IMR-90 (cell line): Measurements from ENCODE around the gene LZTS3. TPM values are rescaled to one million over a fixed set of nuclear protein-coding genes. Genes with fewer than 3 reads are reported as not detected.

ENCODE experiments used
- ATAC-seq: fragments of 200-7000 bp; cut with Tn5 transposase; 2 replicates; pipeline ENCODE4 v1.9.1; 2020; ENCODE audit warnings: low read depth, mild to moderate bottlenecking, moderate library complexity
- BruUV-seq: library from RNA; stranded (reverse); fragments of 400-500 nt; replicated peaks from 2 replicates; lab custom pipeline; 2021; lab: Mats Ljungman, UMichigan
- CTCF ChIA-PET: fragments of 300-600 bp; formaldehyde crosslinking; extraction: SDS; loops from one replicate; lab custom pipeline; 2021; ENCODE audit warnings: antibody characterized with exemption; lab: Yijun Ruan, JAX
- POLR2A ChIA-PET: fragments of 300-600 bp; sonication (Branson Sonifier 250); formaldehyde crosslinking; loops from one replicate; lab custom pipeline; 2022; ENCODE audit warnings: antibody characterized with exemption; ENCODE audit not compliant: unreplicated experiment; lab: Charles Lee
- DNase-seq: peaks from one replicate; pipeline ENCODE4 v3.0.0; 2013
- H2AFZ ChIP-seq: replicated peaks from 2 replicates; pipeline ENCODE3; 2013; ENCODE audit warnings: low read length, mild to moderate bottlenecking; ENCODE audit not compliant: poor library complexity
- H2AK5ac ChIP-seq: 2 replicates; pipeline ENCODE4 v1.6.1; 2013; ENCODE audit warnings: low read depth, low read length, inconsistent platforms
- H2AK9ac ChIP-seq: replicated peaks from 2 replicates; pipeline ENCODE3; 2013; ENCODE audit warnings: mild to moderate bottlenecking, low read depth, low read length, moderate library complexity; ENCODE audit not compliant: poor library complexity
- H2BK120ac ChIP-seq: 2 replicates; pipeline ENCODE4 v1.6.1; 2013; ENCODE audit warnings: low read depth, low read length, inconsistent platforms
- H2BK15ac ChIP-seq: 3 replicates; pipeline ENCODE4 v1.6.1; 2013; ENCODE audit warnings: low read depth, low read length, inconsistent platforms
- H2BK20ac ChIP-seq: 2 replicates; pipeline ENCODE4 v1.6.1; 2013; ENCODE audit warnings: low read depth, mild to moderate bottlenecking, inconsistent platforms, low read length, moderate library complexity
- H2BK5ac ChIP-seq: 2 replicates; pipeline ENCODE4 v1.6.1; 2013; ENCODE audit warnings: mild to moderate bottlenecking, low read depth, low read length, inconsistent platforms; ENCODE audit not compliant: poor library complexity, severe bottlenecking
- H3K14ac ChIP-seq: replicated peaks from 2 replicates; pipeline ENCODE4 v1.6.1; 2013; ENCODE audit warnings: low read depth, low read length, inconsistent platforms
- H3K18ac ChIP-seq: 2 replicates; pipeline ENCODE4 v1.6.1; 2013; ENCODE audit warnings: low read depth, low read length, control low read depth
- H3K23ac ChIP-seq: 2 replicates; pipeline ENCODE4 v1.6.1; 2013; ENCODE audit warnings: low read depth, low read length, inconsistent platforms
- H3K27ac ChIP-seq: 2 replicates; pipeline ENCODE4 v1.5.1; 2013; ENCODE audit warnings: mild to moderate bottlenecking, control low read depth, low read length; ENCODE audit not compliant: insufficient read depth
- H3K27me3 ChIP-seq: 2 replicates; pipeline ENCODE4 v1.6.1; 2013; ENCODE audit warnings: low read length; ENCODE audit not compliant: control insufficient read depth, insufficient read depth
- H3K36me3 ChIP-seq: 2 replicates; pipeline ENCODE4 v1.6.1; 2013; ENCODE audit warnings: low read length, mixed read lengths; ENCODE audit not compliant: control insufficient read depth, insufficient read depth
- H3K4ac ChIP-seq: 2 replicates; pipeline ENCODE4 v1.6.1; 2013; ENCODE audit warnings: low read depth, low read length, inconsistent platforms
- H3K4me1 ChIP-seq: 2 replicates; pipeline ENCODE4 v1.6.1; 2013; ENCODE audit warnings: low read length, mixed read lengths; ENCODE audit not compliant: control insufficient read depth, insufficient read depth
- H3K4me2 ChIP-seq: 2 replicates; pipeline ENCODE4 v1.6.1; 2013; ENCODE audit warnings: low read depth, mild to moderate bottlenecking, control low read depth, low read length, moderate library complexity
- H3K4me3 ChIP-seq: 2 replicates; pipeline ENCODE4 v1.5.1; 2013; ENCODE audit warnings: low read depth, mild to moderate bottlenecking, control low read depth, low read length, moderate library complexity; ENCODE audit not compliant: insufficient read depth
- H3K56ac ChIP-seq: 2 replicates; pipeline ENCODE4 v1.6.1; 2013; ENCODE audit warnings: low read length, inconsistent platforms; ENCODE audit not compliant: insufficient read depth; ENCODE audit errors: extremely low read depth
- H3K79me1 ChIP-seq, 2 experiments: 2 replicates each; pipeline ENCODE4 v1.6.1; 2013; ENCODE audit warnings: low read length in 2 of 2, inconsistent platforms in 1 of 2, low read depth in 1 of 2
- H3K9ac ChIP-seq: 2 replicates; pipeline ENCODE4 v1.6.1; 2013; ENCODE audit warnings: low read depth, low read length, control low read depth
- H3K9me1 ChIP-seq: 2 replicates; pipeline ENCODE4 v1.6.1; 2013; ENCODE audit warnings: low read length, inconsistent platforms; ENCODE audit not compliant: insufficient read depth
- H3K9me3 ChIP-seq: 2 replicates; pipeline ENCODE4 v1.6.1; 2013; ENCODE audit warnings: low read length; ENCODE audit not compliant: control insufficient read depth, insufficient read depth
- H4K20me1 ChIP-seq: 2 replicates; pipeline ENCODE4 v1.6.1; 2013; ENCODE audit warnings: low read length, inconsistent platforms; ENCODE audit not compliant: insufficient read depth
- H4K5ac ChIP-seq: 2 replicates; pipeline ENCODE4 v1.6.1; 2013; ENCODE audit warnings: mild to moderate bottlenecking, low read depth, low read length, control low read depth
- H4K8ac ChIP-seq, 2 experiments: 2 replicates each; pipeline ENCODE4 v1.6.1; 2013; ENCODE audit warnings: low read depth in 2 of 2, low read length in 2 of 2, control low read depth in 1 of 2, inconsistent platforms in 1 of 2
- H4K91ac ChIP-seq: 2 replicates; pipeline ENCODE4 v1.6.1; 2013; ENCODE audit warnings: low read depth, low read length, inconsistent platforms; ENCODE audit not compliant: insufficient read depth
- BHLHE40 ChIP-seq: fragments of 150-350 bp; IDR thresholded peaks from 2 replicates; pipeline ENCODE4 v1.6.1; 2016; ENCODE audit warnings: mild to moderate bottlenecking, low read depth, low read length
- CHD1 ChIP-seq: IDR thresholded peaks from 2 replicates; pipeline ENCODE4 v1.6.1; 2012; ENCODE audit warnings: low read depth, low read length, improper control_type of control experiment
- MAFK ChIP-seq: IDR thresholded peaks from 2 replicates; pipeline ENCODE4 v1.6.1; 2012; ENCODE audit warnings: low read depth, low read length, improper control_type of control experiment
- MAZ ChIP-seq: IDR thresholded peaks from 2 replicates; pipeline ENCODE4 v1.6.1; 2012; ENCODE audit warnings: low read depth, mild to moderate bottlenecking, low read length, improper control_type of control experiment, moderate library complexity, borderline replicate concordance
- MXI1 ChIP-seq: IDR thresholded peaks from 2 replicates; pipeline ENCODE4 v1.6.1; 2012; ENCODE audit warnings: low read depth, mild to moderate bottlenecking, low read length, moderate library complexity, borderline replicate concordance
- NFE2L2 ChIP-seq: fragments of 150-350 bp; IDR thresholded peaks from 2 replicates; pipeline ENCODE4 v1.6.1; 2016; ENCODE audit warnings: low read depth, mild to moderate bottlenecking, low read length
- RAD21 ChIP-seq: IDR thresholded peaks from 2 replicates; pipeline ENCODE4 v1.6.1; 2012; ENCODE audit warnings: low read length, improper control_type of control experiment
- RCOR1 ChIP-seq: IDR thresholded peaks from 2 replicates; pipeline ENCODE4 v1.6.1; 2012; ENCODE audit warnings: mild to moderate bottlenecking, low read length, improper control_type of control experiment; ENCODE audit not compliant: insufficient replicate concordance
- RFX5 ChIP-seq: IDR thresholded peaks from 2 replicates; pipeline ENCODE4 v1.8.0; 2012; ENCODE audit warnings: low read depth, mild to moderate bottlenecking, low read length, moderate library complexity
- SMC3 ChIP-seq: fragments of 150-350 bp; IDR thresholded peaks from 2 replicates; pipeline ENCODE4 v1.6.1; 2016; ENCODE audit warnings: low read depth, mild to moderate bottlenecking, antibody characterized with exemption, low read length, moderate library complexity
- WGBS, 2 experiments: methylation state at CpG; one replicate each; pipeline versions ENCODE4 v1.1.5 to v1.1.7; 2013; ENCODE audit warnings: missing lambda C conversion rate in 2 of 2; ENCODE audit not compliant: insufficient read length in 1 of 2; ENCODE audit errors: extremely low coverage in 2 of 2; 5-methylcytosine and 5-hydroxymethylcytosine counted together
- dilution Hi-C: fragments of 300-500 bp; cut with HindIII; formaldehyde crosslinking; loops from one replicate; pipeline ENCODE4 v1.14.3; 2018; ENCODE audit warnings: low sequenced_read_pairs; ENCODE audit not compliant: unreplicated experiment
- in situ Hi-C: fragments of 300-500 bp; cut with MboI; formaldehyde crosslinking; loops from 3 replicates; pipeline ENCODE4 v1.14.3; 2019; ENCODE audit warnings: low sequenced_read_pairs, inconsistent platforms, mixed read lengths
- intact Hi-C: fragments of 100-400 bp; cut with micrococcal nuclease; formaldehyde crosslinking; loops from 2 replicates; pipeline ENCODE4 v1.10.0; 2022
- polyA plus RNA-seq, 3 experiments: library from polyadenylated mRNA; depleted of rRNA; stranded (reverse); fragments of >200 nt; gene quantifications; 2 replicates each; pipeline ENCODE4 v1.2.3, GENCODE V29; 2012; ENCODE audit warnings: low replicate concordance in 1 of 3
- total RNA-seq: library from RNA; depleted of rRNA; stranded (reverse); fragments of >200 nt; gene quantifications from 2 replicates; pipeline ENCODE4 v1.2.3, GENCODE V29; 2012
- TF ChIP-seq, protein P1 (sequence below): fragments of 150-350 bp; IDR thresholded peaks from 2 replicates; pipeline ENCODE4 v1.6.1; 2016; ENCODE audit warnings: low read depth, mild to moderate bottlenecking, low read length, moderate library complexity, borderline replicate concordance
- TF ChIP-seq, protein P2 (sequence below): conservative IDR thresholded peaks from 2 replicates; pipeline ENCODE4 v1.5.1; 2012; ENCODE audit warnings: mild to moderate bottlenecking, low read depth, low read length, improper control_type of control experiment
- TF ChIP-seq, protein P3 (sequence below): fragments of 150-350 bp; IDR thresholded peaks from 2 replicates; pipeline ENCODE4 v1.6.1; 2017; ENCODE audit warnings: mild to moderate bottlenecking, antibody characterized with exemption, low read length, low read depth

The LZTS3 gene
- total and polyA plus RNA-seq, 2 of the 4 experiments (the other 2 are of a cell fraction): 1.4 to 3.2 TPM

DNA sequence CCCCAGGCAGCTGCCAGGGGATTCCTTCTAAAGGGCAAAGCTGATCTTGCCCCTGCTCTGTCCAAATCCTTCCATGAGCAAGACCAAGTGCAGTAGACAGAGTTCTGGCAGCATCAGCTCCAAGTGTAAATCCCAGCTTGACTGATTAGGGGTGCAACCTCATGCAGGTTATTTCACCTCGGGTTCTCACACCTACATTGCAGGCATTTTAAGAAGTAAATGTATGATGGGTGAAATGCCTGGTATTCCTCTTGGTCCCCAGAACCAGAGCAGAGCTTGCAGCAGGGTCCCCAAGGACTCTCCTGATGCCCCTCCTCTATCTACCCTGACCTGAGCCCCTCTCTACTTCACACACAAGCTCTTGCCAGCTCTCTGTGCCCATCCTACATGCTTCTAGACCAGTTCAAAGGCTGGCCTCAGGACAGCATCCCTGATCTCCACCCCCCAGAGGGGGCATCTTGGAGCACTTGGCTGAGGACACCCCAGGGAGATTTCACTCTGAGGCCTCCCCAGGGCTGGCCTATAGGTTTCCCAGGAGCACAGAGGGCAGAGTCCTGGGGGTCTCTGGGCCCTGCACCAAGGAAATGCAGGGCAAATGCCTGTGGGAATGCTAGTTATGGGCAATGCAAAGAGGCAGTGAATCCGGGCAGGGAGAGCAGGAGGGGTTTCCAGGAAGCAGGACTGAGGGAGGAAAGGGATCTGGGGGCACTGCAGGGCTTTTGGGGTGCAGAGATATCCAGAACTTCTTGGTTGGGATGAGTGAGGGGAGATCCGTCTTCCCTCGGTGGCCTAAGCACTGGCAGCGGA lies 1.0 kb downstream of the LZTS3 start:
- intact Hi-C loops: no loop called here
- H2BK120ac ChIP-seq: no peak overlapping the region
- H4K20me1 ChIP-seq: no peaks in the 10 kb centered on the region
- H2BK5ac ChIP-seq: no peak overlapping the region
- no peaks in the 10 kb centered on the region for H3K9me1 ChIP-seq
- TF ChIP-seq CHD1 (no peak), NFE2L2 (no peak), RFX5 (no peak), MXI1 (no peak), SMC3 (no peak), RAD21 (no peak), MAFK (no peak), RCOR1 (no peak), BHLHE40 (no peak), MAZ (no peak)
- TF ChIP-seq, protein P1, sequence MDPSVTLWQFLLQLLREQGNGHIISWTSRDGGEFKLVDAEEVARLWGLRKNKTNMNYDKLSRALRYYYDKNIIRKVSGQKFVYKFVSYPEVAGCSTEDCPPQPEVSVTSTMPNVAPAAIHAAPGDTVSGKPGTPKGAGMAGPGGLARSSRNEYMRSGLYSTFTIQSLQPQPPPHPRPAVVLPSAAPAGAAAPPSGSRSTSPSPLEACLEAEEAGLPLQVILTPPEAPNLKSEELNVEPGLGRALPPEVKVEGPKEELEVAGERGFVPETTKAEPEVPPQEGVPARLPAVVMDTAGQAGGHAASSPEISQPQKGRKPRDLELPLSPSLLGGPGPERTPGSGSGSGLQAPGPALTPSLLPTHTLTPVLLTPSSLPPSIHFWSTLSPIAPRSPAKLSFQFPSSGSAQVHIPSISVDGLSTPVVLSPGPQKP: no peak
- TF ChIP-seq, protein P2, sequence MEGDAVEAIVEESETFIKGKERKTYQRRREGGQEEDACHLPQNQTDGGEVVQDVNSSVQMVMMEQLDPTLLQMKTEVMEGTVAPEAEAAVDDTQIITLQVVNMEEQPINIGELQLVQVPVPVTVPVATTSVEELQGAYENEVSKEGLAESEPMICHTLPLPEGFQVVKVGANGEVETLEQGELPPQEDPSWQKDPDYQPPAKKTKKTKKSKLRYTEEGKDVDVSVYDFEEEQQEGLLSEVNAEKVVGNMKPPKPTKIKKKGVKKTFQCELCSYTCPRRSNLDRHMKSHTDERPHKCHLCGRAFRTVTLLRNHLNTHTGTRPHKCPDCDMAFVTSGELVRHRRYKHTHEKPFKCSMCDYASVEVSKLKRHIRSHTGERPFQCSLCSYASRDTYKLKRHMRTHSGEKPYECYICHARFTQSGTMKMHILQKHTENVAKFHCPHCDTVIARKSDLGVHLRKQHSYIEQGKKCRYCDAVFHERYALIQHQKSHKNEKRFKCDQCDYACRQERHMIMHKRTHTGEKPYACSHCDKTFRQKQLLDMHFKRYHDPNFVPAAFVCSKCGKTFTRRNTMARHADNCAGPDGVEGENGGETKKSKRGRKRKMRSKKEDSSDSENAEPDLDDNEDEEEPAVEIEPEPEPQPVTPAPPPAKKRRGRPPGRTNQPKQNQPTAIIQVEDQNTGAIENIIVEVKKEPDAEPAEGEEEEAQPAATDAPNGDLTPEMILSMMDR: no peak
- TF ChIP-seq, protein P3, sequence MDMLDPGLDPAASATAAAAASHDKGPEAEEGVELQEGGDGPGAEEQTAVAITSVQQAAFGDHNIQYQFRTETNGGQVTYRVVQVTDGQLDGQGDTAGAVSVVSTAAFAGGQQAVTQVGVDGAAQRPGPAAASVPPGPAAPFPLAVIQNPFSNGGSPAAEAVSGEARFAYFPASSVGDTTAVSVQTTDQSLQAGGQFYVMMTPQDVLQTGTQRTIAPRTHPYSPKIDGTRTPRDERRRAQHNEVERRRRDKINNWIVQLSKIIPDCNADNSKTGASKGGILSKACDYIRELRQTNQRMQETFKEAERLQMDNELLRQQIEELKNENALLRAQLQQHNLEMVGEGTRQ: no peak
- H2BK20ac ChIP-seq: no peak overlapping the region
- no peak overlapping the region for H2BK15ac ChIP-seq
- no peak overlapping the region for H3K18ac ChIP-seq
- H3K4me1 ChIP-seq: no peaks in the 10 kb centered on the region; the same call in 1 of the 2 replicates
- peak overlapping the region; percentile 90 for H3K4me2 ChIP-seq
- 20% methylated on average over 1 of the region's 5 CpGs; no CpG with 5 or more reads in 1 of the 2 experiments for WGBS, 2 experiments
- in situ Hi-C loops: no loop called here
- peak overlapping the region; percentile 98 for H2AFZ ChIP-seq
- H3K4ac ChIP-seq: no peak overlapping the region
- no peak overlapping the region for H3K23ac ChIP-seq
- DNase-seq (no peak), ATAC-seq (no peak)
- H3K56ac ChIP-seq: no peak overlapping the region
- peak overlapping the region; percentile 85 for H2AK9ac ChIP-seq
- H3K4me3 ChIP-seq: peak overlapping the region; percentile 91
- no peak overlapping the region for H4K5ac ChIP-seq
- H3K9ac ChIP-seq: no peak overlapping the region
- dilution Hi-C loops: no loop called here
- H2AK5ac ChIP-seq: no peak overlapping the region
- POLR2A ChIA-PET: no interaction called here
- peaks cover 0 to 8% of the 10 kb centered on the region in 2 experiments; a peak in 1 of 4 replicates for H3K79me1 ChIP-seq
- peaks cover 31% of the 10 kb centered on the region for H3K27me3 ChIP-seq
- H3K27ac ChIP-seq: no peak overlapping the region
- CTCF ChIA-PET: interaction anchor here (0.5 kb wide), 1 partner anchor 119 kb away, joined by 3 read pairs; no protein-coding TSS in a partner anchor
- no peak overlapping the region for H4K8ac ChIP-seq
- no TSS peak for BruUV-seq
- H3K9me3 ChIP-seq: no peaks in the 10 kb centered on the region
- H3K36me3 ChIP-seq: no peaks in the 10 kb centered on the region
- no peak overlapping the region for H4K91ac ChIP-seq
- H3K14ac ChIP-seq: no peak overlapping the region
